HG02571 (cell line): ENCODE measurements around the gene TMEM88.
A peak's percentile ranks its signal among the peaks of the same experiment; 100 is the strongest.
"Not testable (repeated sequence)": the region's sequence is repeated elsewhere in the genome, so short reads cannot be mapped to it uniquely, and the experiment has no call there.

Experiments
- ATAC-seq: cut with Tn5 transposase; IDR thresholded peaks from one replicate; pipeline ENCODE4 v1.9.1; 2021; ENCODE audit warnings: mild to moderate bottlenecking, moderate library complexity; ENCODE audit not compliant: unreplicated experiment

TMEM88 gene

GRCh38 chr17:7856011-7856810, 1.3 kb downstream of the TMEM88 start:
- ATAC-seq = no peak

GRCh38 chr17:7856811-7857712, 2.2 kb downstream of the TMEM88 start, which contains the start of gene NAA38:
Gene NAA38, minus strand, starts transcription at chr17:7857559. Its CDS starts 96 bp downstream, at chr17:7857463.
- peak; percentile 70 for ATAC-seq

GRCh38 chr17:7857713-7858521, 3.1 kb downstream of the TMEM88 start, which contains the start of gene CYB5D1:
Gene CYB5D1, plus strand, starts transcription at chr17:7858003. Its CDS starts 132 bp downstream, at chr17:7858135.
- ATAC-seq = peak; percentile 34

- no peak for ATAC-seq
Observed at GRCh38 chr17:7858522-7858810, 3.6 kb downstream of the TMEM88 start.

- ATAC-seq = no peak
Observed at GRCh38 chr17:7859028-7859427, 4.2 kb downstream of the TMEM88 start.

GRCh38 chr17:7862692-7863437, 8.0 kb downstream of the TMEM88 start:
- no peak for ATAC-seq

- ATAC-seq = not testable (repeated sequence)
Observed at GRCh38 chr17:7864384-7864783, 9.5 kb downstream of the TMEM88 start.

- ATAC-seq = no peak
Observed at GRCh38 chr17:7864995-7865650, 10.3 kb downstream of the TMEM88 start.

GRCh38 chr17:7867881-7868329, 13.0 kb downstream of the TMEM88 start:
- no peak for ATAC-seq

- no peak for ATAC-seq
Observed at GRCh38 chr17:7873051-7873450, 18.2 kb downstream of the TMEM88 start.

- no peak for ATAC-seq
Observed at GRCh38 chr17:7875804-7876370, 21.0 kb downstream of the TMEM88 start.

GRCh38 chr17:7878234-7878633, 23.4 kb downstream of the TMEM88 start:
- ATAC-seq = no peak

- no peak for ATAC-seq
Observed at GRCh38 chr17:7880076-7880868, 25.4 kb downstream of the TMEM88 start.

GRCh38 chr17:7881276-7882054, 26.6 kb downstream of the TMEM88 start:
- no peak for ATAC-seq

GRCh38 chr17:7882068-7882467, 27.2 kb downstream of the TMEM88 start:
- ATAC-seq = no peak

GRCh38 chr17:7882629-7883028, 27.8 kb downstream of the TMEM88 start:
- ATAC-seq = no peak

- ATAC-seq = no peak
Observed at GRCh38 chr17:7883781-7884386, 29.0 kb downstream of the TMEM88 start.
